Peyer's patch (tissue), 4 donors: ENCODE results near the gene TARBP1.

Experiments
- POLR2A ChIP-seq, 2 donors: fragments of 450-650 bp; IDR thresholded peaks; one replicate each; pipeline ENCODE4 v1.5.1; 2017; ENCODE audit warnings: antibody characterized with exemption in 2 of 2, mild to moderate bottlenecking in 2 of 2, moderate library complexity in 2 of 2
- TF ChIP-seq, protein P1 (sequence below), 6 experiments: fragments of 450-650 bp in 4 of 6; fragments of 200-600 bp in 2 of 6; sonication (generic) in 1 of 6; IDR thresholded peaks; one replicate each; pipeline ENCODE4 v1.5.1; 2017 to 2019; ENCODE audit warnings: antibody characterized with exemption in 6 of 6, mild to moderate bottlenecking in 3 of 6, moderate library complexity in 1 of 6

DNA sequence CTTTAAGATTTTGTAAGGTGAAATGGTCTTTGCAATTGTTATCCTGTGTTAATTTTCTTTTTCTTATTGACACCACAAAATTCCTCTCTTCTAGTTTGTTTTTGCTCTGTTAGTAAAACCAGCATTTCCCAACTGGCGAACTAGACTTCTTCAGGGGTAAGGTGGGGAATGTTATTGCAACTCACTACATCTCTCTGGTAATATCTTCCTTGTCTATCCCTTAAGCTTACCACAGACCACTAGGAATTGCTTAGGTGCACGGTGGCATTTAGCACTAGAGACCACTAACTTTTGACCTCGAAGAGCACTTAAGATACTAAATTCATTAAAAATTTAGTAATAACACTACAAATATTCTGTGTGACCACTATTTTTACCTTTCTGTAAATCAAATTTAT is 109.9 kb downstream of the TARBP1 start:
- TF ChIP-seq, protein P1, sequence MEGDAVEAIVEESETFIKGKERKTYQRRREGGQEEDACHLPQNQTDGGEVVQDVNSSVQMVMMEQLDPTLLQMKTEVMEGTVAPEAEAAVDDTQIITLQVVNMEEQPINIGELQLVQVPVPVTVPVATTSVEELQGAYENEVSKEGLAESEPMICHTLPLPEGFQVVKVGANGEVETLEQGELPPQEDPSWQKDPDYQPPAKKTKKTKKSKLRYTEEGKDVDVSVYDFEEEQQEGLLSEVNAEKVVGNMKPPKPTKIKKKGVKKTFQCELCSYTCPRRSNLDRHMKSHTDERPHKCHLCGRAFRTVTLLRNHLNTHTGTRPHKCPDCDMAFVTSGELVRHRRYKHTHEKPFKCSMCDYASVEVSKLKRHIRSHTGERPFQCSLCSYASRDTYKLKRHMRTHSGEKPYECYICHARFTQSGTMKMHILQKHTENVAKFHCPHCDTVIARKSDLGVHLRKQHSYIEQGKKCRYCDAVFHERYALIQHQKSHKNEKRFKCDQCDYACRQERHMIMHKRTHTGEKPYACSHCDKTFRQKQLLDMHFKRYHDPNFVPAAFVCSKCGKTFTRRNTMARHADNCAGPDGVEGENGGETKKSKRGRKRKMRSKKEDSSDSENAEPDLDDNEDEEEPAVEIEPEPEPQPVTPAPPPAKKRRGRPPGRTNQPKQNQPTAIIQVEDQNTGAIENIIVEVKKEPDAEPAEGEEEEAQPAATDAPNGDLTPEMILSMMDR (IDR thresholded peaks at IDR 0.05) = no peak
- no peak for TF ChIP-seq POLR2A (IDR thresholded peaks at IDR 0.05)
